Neural cell (in vitro differentiated cells): ENCODE measurements around the gene AOC2.

Experiments
- EP300 ChIP-seq: fragments of 450-650 bp; conservative IDR thresholded peaks from 2 replicates; pipeline ENCODE4 v1.6.1; 2014; ENCODE audit warnings: antibody characterized with exemption, mild to moderate bottlenecking, moderate library complexity; ENCODE audit not compliant: poor library complexity, severe bottlenecking
- REST ChIP-seq: IDR thresholded peaks from 2 replicates; pipeline ENCODE4 v1.6.1; 2012; ENCODE audit warnings: borderline replicate concordance
- TF ChIP-seq, protein P1 (sequence below): fragments of 450-650 bp; IDR thresholded peaks from 2 replicates; pipeline ENCODE4 v1.5.1; 2014; ENCODE audit warnings: antibody characterized with exemption, mild to moderate bottlenecking, moderate library complexity; ENCODE audit not compliant: poor library complexity, severe bottlenecking

GRCh38 chr17:42871647-42872046 lies 27.3 kb downstream of the AOC2 start:
- TF ChIP-seq, protein P1, sequence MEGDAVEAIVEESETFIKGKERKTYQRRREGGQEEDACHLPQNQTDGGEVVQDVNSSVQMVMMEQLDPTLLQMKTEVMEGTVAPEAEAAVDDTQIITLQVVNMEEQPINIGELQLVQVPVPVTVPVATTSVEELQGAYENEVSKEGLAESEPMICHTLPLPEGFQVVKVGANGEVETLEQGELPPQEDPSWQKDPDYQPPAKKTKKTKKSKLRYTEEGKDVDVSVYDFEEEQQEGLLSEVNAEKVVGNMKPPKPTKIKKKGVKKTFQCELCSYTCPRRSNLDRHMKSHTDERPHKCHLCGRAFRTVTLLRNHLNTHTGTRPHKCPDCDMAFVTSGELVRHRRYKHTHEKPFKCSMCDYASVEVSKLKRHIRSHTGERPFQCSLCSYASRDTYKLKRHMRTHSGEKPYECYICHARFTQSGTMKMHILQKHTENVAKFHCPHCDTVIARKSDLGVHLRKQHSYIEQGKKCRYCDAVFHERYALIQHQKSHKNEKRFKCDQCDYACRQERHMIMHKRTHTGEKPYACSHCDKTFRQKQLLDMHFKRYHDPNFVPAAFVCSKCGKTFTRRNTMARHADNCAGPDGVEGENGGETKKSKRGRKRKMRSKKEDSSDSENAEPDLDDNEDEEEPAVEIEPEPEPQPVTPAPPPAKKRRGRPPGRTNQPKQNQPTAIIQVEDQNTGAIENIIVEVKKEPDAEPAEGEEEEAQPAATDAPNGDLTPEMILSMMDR = no peak
- TF ChIP-seq EP300 (no peak), REST (no peak)
